Mesendoderm (in vitro differentiated cells): ENCODE results near the gene TBC1D3G. TPM values are rescaled to one million over a fixed set of nuclear protein-coding genes. Genes with fewer than 3 reads are reported as not detected.
"Not testable (repeated sequence)": the region's sequence is repeated elsewhere in the genome, so short reads cannot be mapped to it uniquely, and the experiment has no call there.

Source experiments
- DNase-seq: peaks from one replicate; pipeline ENCODE4 v3.0.0; 2013
- H2AK5ac ChIP-seq: 2 replicates; pipeline ENCODE4 v1.6.1; 2013; ENCODE audit warnings: low read length, inconsistent platforms
- H2BK120ac ChIP-seq: 2 replicates; pipeline ENCODE4 v1.6.1; 2013; ENCODE audit warnings: low read depth, mild to moderate bottlenecking, low read length, moderate library complexity, mixed read lengths
- H2BK15ac ChIP-seq: replicated peaks from 2 replicates; pipeline ENCODE4 v1.6.1; 2013; ENCODE audit warnings: low read depth, mild to moderate bottlenecking, moderate library complexity
- H2BK5ac ChIP-seq: 2 replicates; pipeline ENCODE4 v1.6.1; 2013; ENCODE audit warnings: low read length, inconsistent platforms
- H3K18ac ChIP-seq: 2 replicates; pipeline ENCODE4 v1.6.1; 2013; ENCODE audit warnings: mild to moderate bottlenecking, low read length, mixed read lengths
- H3K23ac ChIP-seq: one replicate; pipeline ENCODE4 v1.6.1; 2013; ENCODE audit warnings: low read length
- H3K27ac ChIP-seq: 2 replicates; pipeline ENCODE4 v1.5.1; 2013; ENCODE audit warnings: low read depth, mild to moderate bottlenecking, inconsistent platforms, low read length, moderate library complexity
- H3K27me3 ChIP-seq: 2 replicates; pipeline ENCODE4 v1.6.1; 2013; ENCODE audit warnings: low read length, control low read depth, mild to moderate bottlenecking, inconsistent platforms; ENCODE audit not compliant: insufficient read depth, poor library complexity
- H3K36me3 ChIP-seq: 2 replicates; pipeline ENCODE4 v1.6.1; 2013; ENCODE audit warnings: low read length, inconsistent platforms; ENCODE audit not compliant: control insufficient read depth, insufficient read depth
- H3K4ac ChIP-seq: one replicate; pipeline ENCODE4 v1.6.1; 2013; ENCODE audit warnings: low read depth, mild to moderate bottlenecking, low read length, moderate library complexity
- H3K4me1 ChIP-seq: 2 replicates; pipeline ENCODE4 v1.6.1; 2013; ENCODE audit warnings: low read depth, low read length, inconsistent platforms; ENCODE audit not compliant: control insufficient read depth
- H3K4me2 ChIP-seq: 2 replicates; pipeline ENCODE4 v1.6.1; 2013; ENCODE audit warnings: low read length
- H3K4me3 ChIP-seq: 2 replicates; pipeline ENCODE4 v1.5.1; 2013; ENCODE audit warnings: mild to moderate bottlenecking, low read length
- H3K56ac ChIP-seq: one replicate; pipeline ENCODE4 v1.6.1; 2013; ENCODE audit warnings: low read length
- H3K79me1 ChIP-seq: 2 replicates; pipeline ENCODE4 v1.6.1; 2013; ENCODE audit warnings: low read length, inconsistent platforms
- H3K79me2 ChIP-seq: 2 replicates; pipeline ENCODE4 v1.6.1; 2013; ENCODE audit warnings: mild to moderate bottlenecking, low read length; ENCODE audit not compliant: control insufficient read depth, insufficient read depth
- H3K9ac ChIP-seq: 2 replicates; pipeline ENCODE4 v1.6.1; 2013; ENCODE audit warnings: low read length, inconsistent platforms
- H4K5ac ChIP-seq: one replicate; pipeline ENCODE4 v1.6.1; 2013; ENCODE audit warnings: low read length
- H4K8ac ChIP-seq: one replicate; pipeline ENCODE4 v1.6.1; 2013; ENCODE audit warnings: low read depth, mild to moderate bottlenecking, control low read depth, low read length, moderate library complexity
- WGBS: extraction: QIAGEN DNeasy Blood & Tissue Kit; methylation state at CpG from one replicate; pipeline ENCODE4 v1.1.7; 2013; ENCODE audit warnings: low lambda C conversion rate, missing lambda C conversion rate; ENCODE audit not compliant: insufficient coverage; ENCODE audit errors: extremely low coverage; 5-methylcytosine and 5-hydroxymethylcytosine counted together
- polyA plus RNA-seq, 2 experiments: library from polyadenylated mRNA; stranded (reverse); fragments of 200-250 nt; gene quantifications; one replicate each; pipeline ENCODE4 v1.2.3, GENCODE V29; 2013

TBC1D3G gene
- not detected for polyA plus RNA-seq (2013, experiment 1 of 2)
- 0.03 TPM for polyA plus RNA-seq (2013, experiment 2 of 2)

DNA sequence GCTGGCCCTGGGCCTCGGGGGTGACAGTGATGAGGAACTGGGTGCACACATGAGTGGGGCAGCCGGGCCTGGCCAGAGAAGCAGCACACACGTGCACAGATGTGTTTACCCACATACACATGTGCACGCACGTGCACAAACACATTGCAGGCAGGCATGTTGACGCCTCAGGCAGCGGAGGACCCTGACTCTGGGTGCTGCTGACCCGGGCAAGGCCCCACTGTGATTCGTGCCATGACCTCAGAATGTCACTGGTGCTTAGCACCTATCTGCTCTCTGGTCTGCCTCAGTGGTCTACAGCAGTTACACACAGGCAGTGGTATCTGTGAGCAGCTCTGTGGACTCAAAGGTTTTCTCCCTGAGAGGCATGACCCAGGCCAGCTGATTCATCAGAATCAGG lies at the start of gene TBC1D3G:
Gene TBC1D3G, plus strand, starts transcription at position 301 of the 400 bp plus-strand sequence. CDS start 1,528 bp downstream, outside the sequence.
- not testable (repeated sequence) for H3K36me3 ChIP-seq, H3K4me1 ChIP-seq, H2BK120ac ChIP-seq, H3K23ac ChIP-seq, H4K8ac ChIP-seq, H2AK5ac ChIP-seq, H3K18ac ChIP-seq, H3K27me3 ChIP-seq, H3K4ac ChIP-seq, H2BK15ac ChIP-seq, H3K4me2 ChIP-seq, DNase-seq, H2BK5ac ChIP-seq, H3K27ac ChIP-seq, H3K79me2 ChIP-seq, H3K4me3 ChIP-seq, H3K9ac ChIP-seq, H4K5ac ChIP-seq, H3K79me1 ChIP-seq, H3K56ac ChIP-seq
- WGBS, result no CpG with 5 or more reads among the region's 9 CpGs

DNA sequence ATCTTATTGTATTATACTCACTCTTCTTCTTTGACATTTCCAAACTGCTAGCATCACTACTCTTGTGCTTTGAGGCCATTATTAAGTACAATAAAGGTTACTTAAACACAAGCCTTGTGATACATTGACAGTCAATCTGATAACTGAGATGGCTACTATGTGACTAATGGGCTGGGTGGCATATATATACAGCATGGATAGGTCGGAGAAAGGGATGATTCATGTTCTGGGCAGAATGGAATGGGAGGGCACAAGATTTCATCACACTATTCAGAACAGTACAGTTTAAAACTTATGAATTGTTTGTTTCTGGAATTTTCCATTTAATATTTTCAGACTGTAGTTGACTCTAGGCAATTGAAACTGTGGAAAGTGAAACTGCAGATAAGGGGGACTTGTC lies 40.4 kb upstream of the TBC1D3G start:
- H2BK15ac ChIP-seq, H3K4ac ChIP-seq, H3K23ac ChIP-seq, H3K9ac ChIP-seq, DNase-seq, H2BK120ac ChIP-seq, H4K8ac ChIP-seq, H2BK5ac ChIP-seq, H3K36me3 ChIP-seq, H2AK5ac ChIP-seq, H3K27ac ChIP-seq, H3K79me1 ChIP-seq, H3K18ac ChIP-seq, H3K56ac ChIP-seq, H3K4me2 ChIP-seq, H4K5ac ChIP-seq, H3K79me2 ChIP-seq, H3K4me1 ChIP-seq, H3K4me3 ChIP-seq, H3K27me3 ChIP-seq: not testable (repeated sequence)
- WGBS, result no CpG with 5 or more reads among the region's 1 CpG

DNA sequence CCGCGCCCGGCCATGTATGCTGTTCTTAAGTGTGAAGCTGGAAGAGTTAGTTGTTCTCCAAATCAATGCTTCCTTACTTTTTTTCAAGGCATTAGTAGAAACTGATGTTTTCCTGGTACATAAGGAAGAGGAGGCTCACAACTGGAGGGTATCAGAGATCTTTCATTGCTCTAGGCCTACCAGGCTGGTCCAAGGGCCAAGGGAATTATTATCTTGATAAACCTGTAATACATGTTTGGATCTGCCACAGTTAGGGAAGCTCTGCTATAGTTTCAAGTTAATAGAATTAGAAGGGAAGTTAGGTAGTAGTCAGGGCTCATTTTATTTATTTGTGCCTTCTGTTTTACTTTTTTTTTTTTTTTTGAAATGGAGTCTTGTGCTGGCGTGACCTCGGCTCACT lies 39.5 kb upstream of the TBC1D3G start:
- not testable (repeated sequence) for H4K8ac ChIP-seq, H3K4me3 ChIP-seq, H3K4me2 ChIP-seq, H3K79me1 ChIP-seq, H3K23ac ChIP-seq, DNase-seq, H2AK5ac ChIP-seq, H2BK15ac ChIP-seq, H3K36me3 ChIP-seq, H3K27ac ChIP-seq, H3K9ac ChIP-seq, H3K27me3 ChIP-seq, H3K56ac ChIP-seq, H3K4ac ChIP-seq, H3K4me1 ChIP-seq, H3K18ac ChIP-seq, H3K79me2 ChIP-seq, H4K5ac ChIP-seq, H2BK120ac ChIP-seq, H2BK5ac ChIP-seq
- no CpG with 5 or more reads among the region's 5 CpGs for WGBS

DNA sequence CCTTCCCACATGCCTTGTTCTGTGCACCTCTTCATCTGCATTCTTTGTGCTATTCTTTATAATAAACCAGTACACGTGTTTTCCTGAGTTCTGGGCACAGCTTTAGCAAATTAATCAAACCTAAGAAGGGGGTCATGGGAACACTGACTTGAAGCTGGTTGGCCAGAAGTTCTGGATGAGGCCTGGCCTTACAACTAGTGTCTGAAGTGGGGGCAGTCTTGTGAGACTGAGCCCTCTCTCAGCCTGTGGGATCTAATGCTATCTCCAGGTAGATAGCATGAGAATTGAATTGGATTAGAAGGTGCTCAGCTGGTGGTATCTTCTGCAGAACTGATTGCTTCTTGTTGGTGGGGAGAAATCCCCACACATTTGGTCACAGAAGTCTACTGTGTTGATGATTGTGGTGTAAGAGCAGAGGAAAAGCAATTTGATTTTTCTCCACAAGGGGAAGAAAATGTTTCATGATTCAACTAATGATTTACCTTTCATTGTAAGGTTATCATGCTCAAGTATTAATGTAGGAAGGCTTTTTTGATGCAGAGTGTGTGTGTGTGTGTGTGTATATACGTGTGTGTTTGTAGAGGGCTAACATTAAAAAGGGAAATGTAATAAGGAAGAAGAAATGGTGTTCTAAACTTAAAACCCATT lies 33.6 kb upstream of the TBC1D3G start:
- not testable (repeated sequence) for H3K4me2 ChIP-seq, H3K56ac ChIP-seq, H3K4me3 ChIP-seq, H3K23ac ChIP-seq, H3K18ac ChIP-seq, H3K9ac ChIP-seq, H3K36me3 ChIP-seq, H2BK5ac ChIP-seq, H3K79me1 ChIP-seq, H2BK15ac ChIP-seq, H3K4ac ChIP-seq, DNase-seq, H4K8ac ChIP-seq, H3K79me2 ChIP-seq, H3K27ac ChIP-seq, H2BK120ac ChIP-seq, H4K5ac ChIP-seq, H2AK5ac ChIP-seq, H3K4me1 ChIP-seq, H3K27me3 ChIP-seq
- WGBS, result no CpG with 5 or more reads among the region's 2 CpGs

DNA sequence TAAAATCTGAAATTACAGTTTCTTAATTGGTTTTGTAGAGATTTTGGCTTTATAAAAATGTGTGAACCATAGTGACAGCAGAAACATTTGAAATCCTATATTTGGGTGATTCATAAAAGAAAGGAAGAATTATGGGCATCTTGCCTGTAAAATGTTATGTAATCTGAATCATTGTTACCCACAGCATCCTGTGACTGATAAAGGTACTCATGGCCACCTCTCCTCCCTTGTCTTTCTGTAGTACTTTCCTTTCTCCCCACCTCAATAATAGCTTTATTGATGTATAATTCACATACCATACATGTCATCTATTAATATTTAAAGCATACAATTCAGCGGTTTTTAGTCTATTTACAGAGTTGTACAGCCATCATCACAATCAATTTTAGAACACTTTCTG lies 28.5 kb upstream of the TBC1D3G start:
- not testable (repeated sequence) for H3K79me2 ChIP-seq, H3K23ac ChIP-seq, H3K9ac ChIP-seq, H3K36me3 ChIP-seq, H3K18ac ChIP-seq, H3K79me1 ChIP-seq, H2AK5ac ChIP-seq, H2BK15ac ChIP-seq, H3K27ac ChIP-seq, DNase-seq, H2BK120ac ChIP-seq, H3K56ac ChIP-seq, H4K5ac ChIP-seq, H2BK5ac ChIP-seq, H3K4ac ChIP-seq, H4K8ac ChIP-seq, H3K4me3 ChIP-seq, H3K27me3 ChIP-seq, H3K4me2 ChIP-seq, H3K4me1 ChIP-seq
- no CpG with 5 or more reads among the region's 1 CpG for WGBS

DNA sequence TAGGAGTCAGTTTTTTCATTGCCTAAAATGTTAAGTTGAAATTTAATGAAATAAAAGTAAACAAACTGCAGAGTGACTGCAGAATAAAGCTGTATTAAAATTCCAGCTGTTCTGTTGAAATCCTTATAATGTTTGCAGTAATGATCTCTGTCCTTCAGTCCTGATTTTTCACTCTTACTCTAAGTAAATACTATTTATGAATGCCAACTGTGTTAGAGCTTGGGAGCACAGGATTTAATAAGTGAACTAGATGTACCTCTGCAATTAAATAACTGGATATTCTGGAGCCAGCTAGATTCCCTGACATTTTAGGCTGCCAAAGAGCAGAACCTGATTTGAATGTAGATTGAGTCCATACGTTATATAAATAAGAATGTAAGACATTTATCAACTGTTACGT lies 7.9 kb upstream of the TBC1D3G start:
- H3K4me1 ChIP-seq, H3K4me2 ChIP-seq, H3K27me3 ChIP-seq, H3K4me3 ChIP-seq, H3K79me1 ChIP-seq, H3K27ac ChIP-seq, H2BK5ac ChIP-seq, H4K5ac ChIP-seq, H3K4ac ChIP-seq, H2AK5ac ChIP-seq, H3K23ac ChIP-seq, H3K79me2 ChIP-seq, H4K8ac ChIP-seq, H2BK120ac ChIP-seq, H3K56ac ChIP-seq, H3K9ac ChIP-seq, H2BK15ac ChIP-seq, H3K18ac ChIP-seq, H3K36me3 ChIP-seq, DNase-seq: not testable (repeated sequence)
- WGBS, result no CpG with 5 or more reads among the region's 2 CpGs
